HG03159 (cell line): ENCODE measurements around the gene RTL5.

Experiments
- ATAC-seq: cut with Tn5 transposase; IDR thresholded peaks from one replicate; pipeline ENCODE4 v1.9.1; 2021; ENCODE audit warnings: mild to moderate bottlenecking, moderate library complexity; ENCODE audit not compliant: unreplicated experiment

RTL5 gene

GRCh38 chrX:72079607-72080006 lies 52.1 kb downstream of the RTL5 start:
- ATAC-seq: no peak

GRCh38 chrX:72078411-72078810 lies 53.3 kb downstream of the RTL5 start:
- ATAC-seq: no peak
